ENCODE results near the gene WDFY3.
A peak's percentile ranks its signal among the peaks of the same experiment; 100 is the strongest.

Gene WDFY3

DNA sequence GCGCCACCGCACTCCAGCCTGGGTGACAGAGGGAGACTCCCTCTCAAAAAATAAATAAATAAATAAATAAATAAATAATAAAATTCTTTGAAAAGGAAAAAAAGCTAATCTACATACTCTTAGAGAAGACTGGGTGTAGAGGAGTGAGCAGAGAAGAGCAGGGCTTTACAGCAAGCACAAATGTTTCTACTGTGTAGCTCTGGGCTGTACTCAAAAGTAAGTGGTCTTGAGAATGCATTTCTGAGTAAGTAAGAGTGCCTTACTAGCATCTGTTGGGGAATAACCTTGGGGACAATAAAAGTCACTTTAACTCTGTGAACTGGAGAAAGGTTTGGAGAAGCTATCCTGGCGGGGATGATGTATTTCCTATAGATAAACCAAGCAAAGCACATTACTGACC lies 185.8 kb downstream of the WDFY3 start:
- DNase-seq: no peak

DNA sequence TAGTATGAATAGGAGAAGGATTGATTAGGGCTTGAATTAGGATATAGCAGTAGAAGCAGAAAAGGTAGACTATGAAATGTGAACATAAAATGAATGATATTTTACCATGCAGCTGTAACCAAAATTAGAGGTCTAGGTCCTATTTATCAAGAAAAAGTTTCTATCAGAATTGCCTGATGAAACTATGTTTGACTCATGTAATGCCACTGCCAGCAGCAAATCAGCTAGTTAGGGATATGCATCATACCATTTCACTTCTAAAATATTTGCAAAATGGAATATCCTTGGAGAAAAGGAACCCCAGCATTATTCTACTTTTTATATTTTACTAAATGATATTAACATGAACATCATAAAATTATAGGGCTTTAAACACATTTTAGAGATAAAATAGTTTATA lies 188.4 kb downstream of the WDFY3 start:
- DNase-seq: no peak

DNA sequence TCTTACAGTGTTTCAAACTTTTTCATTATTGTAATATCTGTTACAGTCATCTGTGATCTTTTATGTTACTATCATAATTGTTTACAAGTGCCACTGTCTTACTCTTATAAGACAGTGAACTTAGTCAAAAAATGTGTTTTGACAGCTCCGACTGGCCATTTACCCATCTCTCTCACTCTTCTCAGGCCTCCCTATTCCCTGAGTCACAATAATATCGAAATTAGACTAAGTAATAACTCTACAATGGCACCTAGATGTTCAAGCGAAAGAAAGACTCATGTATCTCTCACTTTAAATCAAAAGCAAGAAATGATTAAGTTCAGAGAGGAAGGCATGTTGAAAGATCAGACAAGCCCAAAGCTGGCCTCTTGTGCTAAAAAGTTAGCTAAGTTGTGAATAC lies 199.3 kb downstream of the WDFY3 start:
- DNase-seq: no peak

DNA sequence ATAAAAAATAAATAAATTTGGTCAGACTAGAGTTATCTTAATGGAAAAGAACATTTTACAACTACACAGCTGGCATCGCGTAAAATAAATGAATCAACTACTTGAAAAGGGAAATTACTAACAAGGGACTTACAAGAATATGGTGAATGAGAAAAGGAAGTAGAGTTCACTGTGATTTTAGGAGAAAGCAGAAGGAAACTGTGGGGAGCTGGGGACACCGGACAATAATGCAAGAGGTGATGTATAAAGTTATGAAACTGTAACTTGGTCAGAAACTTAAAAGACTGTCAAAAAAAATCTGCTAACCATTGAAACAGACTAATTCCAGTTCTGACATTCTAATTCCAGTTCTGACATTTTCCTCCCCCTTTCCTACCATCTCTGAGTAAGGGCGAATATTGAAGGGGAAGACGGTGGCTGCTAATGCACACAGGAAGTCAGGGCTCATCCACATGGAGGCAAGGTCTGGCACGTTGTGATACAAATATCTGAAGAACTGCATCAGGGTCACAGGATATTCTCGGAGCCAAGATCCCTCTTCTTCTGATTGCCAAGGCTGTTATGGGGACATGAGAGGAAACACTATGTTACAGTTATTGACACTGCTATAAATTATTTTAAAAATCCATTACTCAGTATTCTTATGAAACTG lies 213.0 kb downstream of the WDFY3 start:
- no peak for DNase-seq

DNA sequence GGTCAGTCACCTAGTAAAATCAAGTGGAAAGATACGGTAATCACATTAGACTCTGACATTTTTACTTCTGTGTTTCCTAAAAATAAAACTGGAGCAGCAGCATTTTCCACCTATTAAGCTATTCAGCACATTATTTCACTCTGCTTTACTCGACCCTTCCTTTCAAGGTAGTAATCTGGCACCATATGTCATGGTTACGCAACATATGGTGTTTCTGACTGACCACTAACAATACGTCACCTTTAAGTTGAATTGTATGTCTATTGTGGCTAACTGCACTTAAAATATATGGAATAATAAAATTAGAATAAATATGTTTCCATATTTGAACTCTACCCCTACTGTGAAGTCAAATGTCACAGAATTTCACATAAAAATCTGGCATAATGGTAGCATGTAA lies 214.8 kb downstream of the WDFY3 start:
- no peak for DNase-seq

DNA sequence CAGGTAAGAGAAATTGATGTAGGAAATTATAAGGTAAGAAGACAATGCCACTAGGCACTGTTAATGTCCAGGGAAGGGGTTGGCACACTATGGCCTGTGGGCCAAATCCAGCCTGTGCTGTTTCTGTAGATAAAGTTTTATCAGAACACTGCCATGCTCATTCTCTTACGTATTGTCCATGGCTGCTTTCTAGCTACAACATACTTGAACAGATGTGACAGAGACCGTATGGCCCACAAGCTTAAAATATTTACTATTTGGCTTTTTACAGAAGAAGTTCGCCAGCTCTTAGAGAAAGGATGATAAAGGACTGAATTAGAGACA lies 215.6 kb downstream of the WDFY3 start:
- DNase-seq: peak; percentile 70

DNA sequence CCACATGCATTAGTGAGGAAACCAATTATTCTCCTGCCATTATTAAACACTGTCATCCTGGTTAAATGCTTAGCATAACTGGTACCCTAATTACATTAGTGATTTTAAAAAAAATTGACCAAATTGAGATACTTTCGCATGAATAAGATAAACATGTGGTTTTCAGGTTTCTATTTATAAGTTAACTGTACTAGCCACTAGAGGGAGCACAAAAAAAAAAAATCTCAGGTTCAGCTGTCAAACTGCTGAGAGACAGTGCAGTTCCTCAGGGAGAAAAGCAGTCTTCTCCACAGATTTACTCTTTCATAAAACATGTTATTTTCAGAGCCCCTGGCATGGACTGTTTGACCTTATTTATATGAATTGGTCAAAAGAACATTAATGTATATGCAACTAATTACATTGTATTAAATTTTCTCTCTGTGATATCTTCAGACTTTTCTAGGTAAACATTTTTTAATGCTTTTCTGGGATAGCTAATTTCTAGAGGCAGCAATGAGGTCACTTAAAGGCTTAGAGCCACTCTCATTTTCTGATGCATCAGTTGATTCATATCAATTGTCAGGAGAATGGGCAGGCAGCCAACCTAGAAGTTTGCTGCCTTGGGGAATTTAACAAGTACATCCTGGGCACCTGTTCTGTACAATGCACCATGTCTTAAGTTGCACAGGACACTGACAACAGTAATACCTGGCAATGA lies 216.1 kb downstream of the WDFY3 start:
- DNase-seq: peak; percentile 63

DNA sequence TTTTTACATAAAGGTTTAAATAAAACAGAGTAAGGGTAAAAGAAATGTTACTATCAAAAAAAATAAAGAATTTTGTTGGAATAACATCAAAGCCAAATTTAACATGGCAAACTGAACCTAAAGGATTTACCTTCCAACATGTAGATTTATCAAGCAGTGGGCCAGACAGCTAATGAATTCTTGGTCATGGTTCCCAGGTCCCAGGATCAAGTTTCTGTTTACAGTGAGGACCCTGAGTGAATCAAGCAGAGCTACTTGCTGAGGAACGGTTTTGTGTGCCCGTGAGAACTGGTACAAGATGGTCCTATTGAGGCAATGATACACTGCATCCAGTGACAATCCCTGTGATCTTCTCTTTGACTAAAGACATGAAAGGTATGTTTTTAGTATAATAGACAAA lies 226.4 kb downstream of the WDFY3 start:
- no peak for DNase-seq

DNA sequence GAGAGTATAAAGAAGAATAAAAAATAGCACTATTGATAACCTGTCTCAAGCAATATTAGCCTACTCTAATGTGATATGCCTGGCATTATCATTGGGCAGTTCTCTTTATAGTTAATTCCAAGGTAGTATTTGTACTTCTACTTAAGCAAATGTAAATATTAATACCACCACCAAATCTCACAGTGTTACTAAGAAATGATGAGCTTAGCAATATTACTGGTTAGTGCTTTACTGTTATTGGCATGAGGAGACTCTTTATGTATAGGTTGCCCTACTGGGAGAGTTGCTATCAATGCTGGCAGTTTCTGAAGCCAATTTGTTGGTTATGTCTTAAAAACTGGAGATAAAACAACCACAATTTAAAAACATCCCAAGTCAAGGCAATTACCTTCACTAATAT lies 227.9 kb downstream of the WDFY3 start:
- no peak for DNase-seq

DNA sequence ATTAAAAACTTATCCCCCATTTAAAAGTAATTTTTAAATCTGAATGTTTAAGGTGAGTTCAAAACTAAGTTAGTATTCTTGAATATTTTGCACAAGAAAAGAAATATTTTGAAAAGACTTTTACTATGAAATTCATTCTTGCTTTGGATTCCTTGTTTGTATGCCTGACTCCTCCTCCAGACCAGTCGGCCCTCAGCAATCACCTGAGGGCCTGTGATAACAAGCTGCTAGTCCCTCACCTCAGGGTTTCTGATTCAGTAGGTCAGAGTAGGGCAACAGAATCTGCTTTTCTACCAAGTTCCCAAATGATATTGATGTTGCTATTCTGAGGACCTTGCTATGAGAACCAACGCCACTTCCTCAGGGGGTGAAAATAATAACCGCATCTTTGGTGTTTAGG lies 228.8 kb downstream of the WDFY3 start:
- no peak for DNase-seq

DNA sequence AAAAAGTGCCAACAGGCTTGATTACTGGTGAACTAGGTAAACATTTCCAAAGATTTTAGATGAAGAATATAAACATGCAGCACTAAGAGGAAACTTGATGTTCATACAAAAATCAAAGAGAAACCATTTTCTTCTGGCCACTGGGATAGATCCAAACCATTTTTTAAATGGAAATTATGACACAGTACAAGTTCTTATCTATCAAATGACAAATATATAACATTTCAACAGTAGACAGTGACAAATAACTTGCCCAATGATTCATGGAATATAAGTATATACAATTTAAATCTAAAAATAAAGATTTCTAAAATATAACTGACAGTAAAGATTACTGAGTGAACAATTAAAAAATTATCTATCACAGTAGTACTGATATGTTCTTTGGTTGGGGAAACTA lies 232.5 kb downstream of the WDFY3 start:
- no peak for DNase-seq

DNA sequence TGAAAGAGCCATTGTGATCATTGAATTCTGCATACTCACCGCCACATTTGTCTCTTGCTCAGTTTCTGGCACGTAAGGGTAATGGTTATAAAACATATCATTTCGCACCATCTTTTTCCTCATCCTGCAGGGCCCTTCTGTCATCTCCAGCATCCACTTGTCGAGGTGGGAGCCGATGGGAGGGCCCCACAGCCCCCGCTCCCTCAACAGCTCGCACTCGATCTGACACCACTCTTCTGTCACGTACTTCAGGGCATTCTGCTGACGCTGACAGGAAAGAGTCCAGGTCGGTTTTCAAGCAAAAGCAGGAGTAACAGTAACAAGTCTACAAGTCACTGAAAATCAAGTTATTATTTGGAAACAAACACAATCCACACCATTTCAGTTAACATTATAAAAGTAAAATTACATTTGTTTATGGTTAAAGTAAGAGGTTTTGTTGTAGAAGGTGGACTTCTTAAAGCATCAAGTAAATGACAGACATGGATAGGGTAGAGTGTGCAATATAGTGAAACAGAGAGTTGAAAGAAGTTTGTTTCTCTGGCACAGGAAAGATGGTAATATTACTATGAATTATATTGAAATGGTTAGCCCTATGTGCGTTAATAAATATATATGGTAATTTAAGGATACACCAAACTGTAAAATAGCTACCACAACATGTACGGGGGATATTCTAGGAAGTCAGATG lies 233.0 kb downstream of the WDFY3 start:
- no peak for DNase-seq

DNA sequence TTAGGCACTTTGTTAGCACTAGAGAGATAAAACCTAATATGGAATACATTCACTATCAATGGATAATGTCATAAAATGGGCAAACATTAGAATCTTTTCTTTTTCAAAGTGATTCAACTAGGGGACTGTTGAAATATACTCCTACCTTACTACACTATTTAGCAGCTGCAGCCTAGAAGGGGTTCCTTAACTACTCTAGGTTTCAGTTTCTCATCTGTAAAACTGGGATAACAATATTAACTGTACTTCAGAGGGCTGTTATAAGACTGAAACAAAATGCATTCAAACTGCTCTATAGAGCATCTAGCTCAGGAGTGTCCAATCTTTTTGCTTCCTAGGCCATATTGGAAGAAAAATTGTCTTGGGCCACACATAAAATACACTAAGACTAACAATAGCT lies 236.1 kb downstream of the WDFY3 start:
- DNase-seq: no peak

DNA sequence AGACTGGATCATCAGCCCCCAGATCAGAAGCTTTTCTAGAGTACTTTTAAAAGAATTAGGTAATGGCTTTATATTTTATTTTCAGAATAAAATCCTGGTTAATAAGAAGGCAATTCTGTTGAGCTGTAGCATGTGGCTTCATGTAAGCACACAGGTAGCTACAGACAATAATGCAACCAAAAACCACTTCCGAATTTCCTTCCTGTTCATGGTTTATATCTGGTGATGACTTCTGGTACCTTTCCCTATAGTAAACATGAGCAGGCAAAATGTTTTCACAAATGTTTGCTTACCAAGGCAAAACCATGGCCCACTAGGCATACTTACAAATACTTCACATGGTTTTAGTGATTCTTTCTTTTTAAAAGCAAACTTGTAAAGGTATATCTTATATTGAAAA lies 239.0 kb downstream of the WDFY3 start:
- DNase-seq: no peak

DNA sequence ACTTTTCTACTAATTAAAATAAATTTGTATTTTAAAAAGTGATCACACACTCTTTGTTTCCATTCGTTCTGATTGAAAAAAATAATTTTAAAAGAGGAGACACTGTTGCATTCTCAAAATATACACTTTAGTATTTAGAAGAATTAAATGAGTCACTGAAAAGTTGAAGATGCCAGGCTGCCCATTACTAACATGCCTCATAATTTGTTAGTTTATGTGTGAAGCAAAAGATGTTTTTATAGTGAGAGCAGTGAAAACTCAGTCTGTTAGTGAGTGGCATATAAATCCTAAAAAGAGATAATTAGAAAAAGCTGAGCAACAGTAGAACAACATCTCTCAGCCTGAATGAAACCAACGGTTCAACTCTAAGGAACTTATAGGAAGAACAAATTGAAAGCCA lies 240.1 kb downstream of the WDFY3 start:
- no peak for DNase-seq

DNA sequence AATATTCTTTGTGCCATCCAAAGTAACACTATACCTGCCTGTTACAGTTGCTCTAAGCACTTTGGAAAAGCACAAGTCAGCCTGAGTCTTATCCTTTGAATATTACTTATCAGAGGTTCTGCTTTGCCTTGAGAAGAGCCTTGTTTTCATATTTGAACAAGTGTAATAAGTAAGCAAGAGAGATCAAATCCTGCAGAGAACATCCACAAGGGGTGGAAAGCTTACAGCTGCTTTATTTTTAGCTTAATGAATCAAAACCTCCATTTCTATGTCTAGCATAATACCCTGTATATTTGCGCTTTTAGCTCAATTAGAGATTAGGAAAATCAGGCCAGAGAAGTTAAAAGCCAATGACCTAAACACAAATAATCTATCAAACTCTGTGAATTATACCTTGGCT lies 243.8 kb downstream of the WDFY3 start:
- DNase-seq: no peak

DNA sequence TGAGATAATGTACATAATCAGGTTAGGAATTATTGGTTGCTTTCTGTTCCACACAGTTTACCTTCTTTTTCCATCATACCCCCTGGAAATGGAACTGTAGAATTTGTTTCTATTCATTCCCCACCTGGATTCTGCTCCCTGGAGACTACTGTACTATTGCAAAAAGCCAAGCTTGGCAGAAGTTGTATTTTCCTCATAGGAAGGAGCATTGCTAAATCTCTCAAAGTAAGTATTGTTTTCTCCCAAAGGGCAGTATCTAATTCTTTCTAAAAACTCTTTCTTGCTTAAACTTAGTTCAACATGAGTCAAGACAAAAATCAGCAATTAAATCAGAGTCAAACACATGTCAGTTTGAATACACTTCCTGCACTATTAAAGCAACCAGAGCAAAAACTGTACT lies 247.4 kb downstream of the WDFY3 start:
- DNase-seq: no peak

DNA sequence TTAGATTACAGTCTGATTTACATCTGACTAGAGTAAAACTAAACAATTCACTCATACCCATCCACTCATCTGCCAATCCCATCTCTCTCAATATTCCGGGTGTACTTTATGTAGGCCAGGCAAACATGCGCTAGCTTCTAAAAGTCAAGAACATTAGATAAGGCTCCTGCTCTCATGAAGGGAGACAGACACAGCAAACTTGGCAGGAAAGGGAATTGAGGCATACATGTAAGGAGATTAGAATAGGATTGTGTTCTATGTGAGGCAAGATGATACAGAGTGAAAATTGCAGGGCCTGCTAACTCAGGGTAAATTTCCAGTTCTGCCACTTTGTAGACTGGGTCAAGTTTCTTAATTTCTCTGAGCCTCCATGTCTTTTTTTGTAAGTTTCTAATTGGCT lies 247.8 kb downstream of the WDFY3 start:
- no peak for DNase-seq

DNA sequence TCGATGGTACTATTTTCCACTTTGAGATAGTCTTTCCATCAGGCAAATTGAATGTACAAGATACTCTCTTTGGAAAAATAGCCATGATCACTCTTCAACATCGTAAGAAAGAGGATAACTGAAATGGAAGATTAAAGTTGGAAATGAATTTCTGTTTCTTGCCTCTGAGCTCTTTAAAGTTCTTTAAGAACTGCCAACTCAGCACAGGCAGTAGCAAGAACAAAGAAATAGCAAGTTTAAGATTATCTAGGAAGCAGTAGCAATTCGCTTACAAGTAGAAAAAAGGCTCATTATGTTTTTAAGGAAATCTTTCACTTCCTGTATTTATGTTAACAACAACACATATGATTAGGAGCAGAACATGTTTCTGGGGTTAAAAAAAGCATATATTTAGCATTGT lies 255.9 kb downstream of the WDFY3 start:
- DNase-seq: no peak

DNA sequence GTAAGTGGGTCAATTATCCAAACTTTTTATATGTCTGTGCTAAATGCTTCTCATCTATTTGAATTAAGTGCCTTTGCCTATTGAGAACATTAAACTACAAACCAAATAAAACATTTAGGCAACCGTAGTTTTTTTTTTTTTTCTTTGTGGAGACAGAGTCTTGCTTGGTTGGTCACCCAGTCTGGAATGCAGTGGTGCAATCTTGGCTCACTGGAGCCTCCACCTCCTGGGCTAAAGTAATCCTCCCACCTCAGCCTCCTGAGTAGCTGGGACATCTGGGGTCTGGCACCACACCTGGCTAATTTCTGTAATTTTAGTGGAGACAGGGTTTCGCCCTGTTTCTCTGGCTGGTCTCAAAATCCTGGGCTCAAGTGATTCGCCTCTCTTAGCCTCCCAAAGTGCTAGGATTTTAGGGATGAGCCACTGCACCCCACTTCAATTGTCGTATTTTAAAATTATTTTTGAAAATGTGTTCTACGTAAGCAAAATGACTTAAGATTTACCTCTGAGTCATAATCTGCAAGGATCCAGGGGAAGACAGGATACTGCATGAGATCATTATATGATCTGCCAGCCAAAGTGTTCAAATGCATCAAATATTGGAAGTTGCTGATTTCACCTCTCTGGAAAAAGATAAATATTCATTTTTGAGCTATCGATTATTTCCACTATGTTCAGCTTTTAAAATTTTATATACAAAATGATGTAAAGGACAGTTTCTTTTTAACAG lies 257.9 kb downstream of the WDFY3 start:
- DNase-seq: no peak

DNA sequence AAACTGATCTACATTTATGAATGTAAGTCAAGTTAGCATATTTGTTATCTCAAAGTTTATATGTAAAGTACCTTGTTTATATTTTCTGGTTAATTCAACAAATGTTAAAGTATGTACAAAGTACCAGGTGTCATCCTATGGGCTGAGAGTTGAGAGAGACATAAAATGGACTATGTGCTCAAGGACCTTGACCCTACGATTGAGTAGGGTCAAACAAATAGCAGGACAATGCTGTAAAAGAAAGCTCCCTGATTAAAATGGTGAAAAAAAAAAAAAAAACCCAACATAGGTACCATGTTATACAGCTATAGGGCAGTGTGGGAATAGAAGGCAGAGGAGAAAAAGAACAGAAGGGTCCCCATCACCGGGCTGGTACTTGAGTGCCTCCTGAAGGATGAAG lies 260.2 kb downstream of the WDFY3 start:
- DNase-seq: no peak

DNA sequence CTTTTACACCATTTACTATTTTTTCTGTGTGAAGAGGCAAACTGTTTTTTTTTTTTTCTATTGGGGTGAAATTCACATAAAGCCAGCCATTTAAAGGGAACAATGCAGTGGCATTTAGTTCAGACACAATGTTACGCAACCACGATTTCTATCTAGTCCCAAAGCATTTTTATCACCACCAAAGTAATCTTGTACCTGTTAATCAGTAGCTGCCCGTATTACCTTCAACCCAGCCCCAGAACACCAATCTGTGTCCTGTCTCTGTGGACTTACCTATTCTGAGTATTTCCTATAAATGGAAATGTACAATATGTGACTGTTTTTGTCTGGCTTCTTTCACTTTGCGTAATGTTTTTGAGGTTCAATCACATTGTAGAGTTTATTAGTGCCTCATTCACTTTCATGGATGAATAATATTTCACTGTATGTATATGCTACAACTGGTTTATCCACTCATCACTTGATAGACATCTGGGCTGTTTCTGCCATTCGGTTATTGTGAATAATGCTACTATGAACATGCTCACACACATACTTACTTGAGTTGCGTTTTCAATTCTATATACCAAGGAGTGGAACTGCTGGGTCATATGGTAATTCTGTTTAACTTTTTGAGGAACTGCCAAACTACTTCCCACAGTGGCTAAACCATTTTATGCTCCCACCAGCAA lies 267.4 kb downstream of the WDFY3 start:
- DNase-seq: no peak

DNA sequence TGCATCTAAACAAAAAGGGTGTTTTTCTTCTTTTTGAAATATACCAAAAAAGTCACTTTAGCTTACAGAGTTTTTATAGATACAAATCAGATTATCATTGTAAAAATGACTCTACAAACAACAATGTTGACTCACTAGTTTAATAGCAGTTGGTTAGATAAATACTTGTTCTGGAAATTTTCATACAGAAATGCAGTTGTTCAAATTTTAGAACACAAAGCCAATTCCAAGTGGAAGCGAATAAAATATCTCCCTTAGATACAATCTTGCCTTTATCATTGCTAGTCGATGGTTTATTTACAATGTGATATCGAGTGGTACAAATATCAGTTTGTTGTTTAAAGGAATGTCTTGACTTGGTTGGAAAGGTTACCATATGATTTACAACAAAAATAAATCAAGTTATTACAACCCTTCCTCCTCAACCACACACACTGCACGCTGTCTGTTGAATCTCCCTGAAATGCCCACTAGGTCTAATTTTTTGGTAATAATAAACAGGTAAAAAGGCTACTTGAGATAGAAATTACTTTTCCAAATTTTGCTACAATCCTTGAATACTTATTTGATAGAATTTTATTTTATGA lies 268.8 kb downstream of the WDFY3 start:
- no peak for DNase-seq
